NCI-H2196 treated with DMSO at 0.1 percent for 48 hours (cell line): ENCODE data around the gene MNAT1.
"Not testable (repeated sequence)": the region's sequence is repeated elsewhere in the genome, so short reads cannot be mapped to it uniquely, and the experiment has no call there.

ENCODE experiments used
- DNase-seq: peaks from one replicate; lab custom pipeline; 2025; ENCODE audit not compliant: unreplicated experiment; lab: John Stamatoyannopoulos, UW

Gene MNAT1

GRCh38 chr14:60736494-60736893, 1.9 kb downstream of the MNAT1 start:
- no peak for DNase-seq

DNA sequence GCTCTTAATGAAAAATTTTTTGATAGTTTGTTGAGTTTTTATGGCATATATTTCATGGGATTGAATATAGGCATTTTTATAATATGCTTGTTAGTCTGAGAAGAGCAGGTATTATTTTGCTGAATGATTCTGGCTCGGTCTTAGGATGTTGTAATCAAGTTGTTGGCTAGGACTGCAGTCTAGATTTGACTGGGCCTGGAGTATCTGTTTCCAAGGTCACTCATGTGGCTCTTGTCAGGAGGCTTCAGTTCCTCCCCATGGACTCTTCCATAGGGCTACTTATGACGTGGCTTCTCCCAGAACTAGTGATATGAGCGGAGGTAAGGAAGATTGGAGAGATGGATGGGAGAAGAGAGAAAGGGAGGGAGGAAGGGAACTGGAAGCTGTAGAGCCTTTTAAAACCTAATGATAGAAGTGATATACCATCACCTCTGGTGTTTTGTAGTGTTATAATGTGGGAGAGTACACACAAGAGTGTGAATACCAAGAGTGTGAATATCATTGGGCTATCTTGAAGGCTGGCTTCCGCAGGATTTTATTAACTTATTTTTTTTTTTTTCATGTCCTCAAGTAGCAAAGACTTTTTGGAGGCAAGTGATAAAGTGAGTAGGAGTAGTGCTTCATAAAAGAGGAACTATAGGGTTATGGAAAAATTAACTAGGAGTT, 4.4 kb downstream of the MNAT1 start:
- no peak for DNase-seq

- no peak for DNase-seq
Observed at GRCh38 chr14:60744566-60744965, 10.0 kb downstream of the MNAT1 start.

DNA sequence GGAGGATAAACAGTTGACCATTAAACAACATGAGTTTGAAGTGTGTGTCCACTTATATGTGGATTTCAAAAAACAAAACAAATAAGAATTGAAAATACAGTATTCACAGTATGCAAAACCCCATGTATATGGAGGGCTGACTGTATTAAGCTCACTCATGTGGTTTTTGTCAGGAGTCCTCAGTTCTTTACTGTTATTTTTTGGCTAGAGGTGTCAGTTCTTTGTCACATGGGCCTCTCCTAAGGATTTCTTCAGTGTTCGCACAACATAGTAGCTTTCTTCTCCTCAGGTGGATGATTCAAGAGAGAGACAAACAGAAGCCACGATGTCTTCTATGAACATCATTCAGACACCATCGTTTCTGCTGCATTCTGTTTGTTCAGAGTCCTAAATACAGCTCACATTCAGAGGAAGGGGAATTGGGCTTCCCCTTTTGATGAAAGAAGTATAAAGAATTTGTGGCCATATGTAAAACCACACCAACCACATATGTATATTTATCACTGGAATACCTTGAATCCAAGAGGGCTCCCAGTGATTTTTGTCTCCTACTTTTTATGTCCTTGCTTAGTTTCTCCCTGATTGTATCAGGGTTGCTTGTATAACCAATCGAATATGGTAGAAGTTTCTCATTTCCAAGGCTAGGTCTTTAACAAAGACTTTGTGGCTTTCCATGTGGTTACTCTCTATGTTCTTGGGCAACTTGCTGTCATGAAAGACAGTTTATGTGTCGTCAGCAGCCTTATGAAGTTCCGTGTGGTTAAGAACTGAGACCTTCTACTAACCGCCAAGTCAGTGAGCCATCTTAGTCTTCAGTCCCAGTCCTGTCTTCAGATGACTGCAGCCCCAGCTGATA, 18.9 kb downstream of the MNAT1 start:
- no peak for DNase-seq

DNA sequence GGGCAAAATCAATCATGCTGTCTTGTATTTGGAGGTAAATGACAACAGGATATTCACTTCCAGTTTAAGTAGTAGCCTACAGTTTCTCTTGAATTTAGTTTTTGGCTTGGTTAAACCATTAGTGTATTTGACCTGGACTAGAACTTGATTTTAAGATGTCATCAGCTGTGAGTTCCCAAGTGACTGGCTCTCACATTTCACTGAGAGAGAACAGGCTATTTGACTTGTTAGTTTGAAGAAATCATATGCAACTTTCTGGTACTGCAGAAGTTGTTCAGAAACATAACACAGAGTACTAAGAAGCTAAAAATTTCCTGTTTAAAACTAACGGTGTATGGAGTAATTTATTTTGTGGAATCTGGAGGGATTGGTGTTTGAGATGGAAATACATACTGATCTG, 22.3 kb downstream of the MNAT1 start:
- no peak for DNase-seq

GRCh38 chr14:60757567-60758002, 23.0 kb downstream of the MNAT1 start:
- DNase-seq: no peak

DNA sequence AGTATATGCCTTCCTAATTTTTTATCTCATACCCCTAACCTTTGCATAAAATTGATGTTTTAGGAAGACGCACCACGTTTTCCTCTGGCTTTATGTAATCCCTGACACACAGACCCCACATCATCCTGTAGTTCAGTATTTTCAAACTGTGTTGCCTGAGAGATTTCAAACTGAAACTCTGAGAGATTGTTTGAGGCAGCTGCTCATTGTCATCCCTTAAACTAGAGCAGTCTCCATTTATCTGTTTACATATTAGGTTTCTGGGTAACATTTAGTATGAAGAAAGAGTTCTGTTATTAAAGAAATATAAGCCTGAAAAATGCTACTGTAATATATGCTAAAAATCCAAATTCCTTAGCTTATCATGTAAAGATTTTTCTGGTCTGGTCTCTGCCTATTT, 24.3 kb downstream of the MNAT1 start:
- DNase-seq: no peak

DNA sequence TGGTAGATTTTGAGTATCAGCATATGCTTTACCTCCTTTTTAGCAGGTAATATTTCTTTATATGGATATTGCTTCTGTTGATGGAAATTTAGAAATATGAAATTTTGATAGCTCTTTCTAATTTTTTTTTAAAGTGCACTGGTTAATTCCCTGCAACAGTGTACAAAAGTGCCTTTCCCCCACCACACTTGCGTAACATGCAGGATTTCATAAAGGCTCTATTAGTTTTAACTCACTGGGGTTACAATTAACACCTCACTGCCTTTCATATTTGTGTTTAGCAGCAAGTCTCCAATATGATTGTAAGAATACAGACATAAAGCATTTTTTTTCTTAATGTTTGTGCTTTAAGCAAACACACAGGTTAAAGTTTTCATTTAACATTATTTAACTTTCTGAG, 25.6 kb downstream of the MNAT1 start:
- no peak for DNase-seq

- DNase-seq: peak; percentile 38
Observed at GRCh38 chr14:60760644-60761364, 26.2 kb downstream of the MNAT1 start.

DNA sequence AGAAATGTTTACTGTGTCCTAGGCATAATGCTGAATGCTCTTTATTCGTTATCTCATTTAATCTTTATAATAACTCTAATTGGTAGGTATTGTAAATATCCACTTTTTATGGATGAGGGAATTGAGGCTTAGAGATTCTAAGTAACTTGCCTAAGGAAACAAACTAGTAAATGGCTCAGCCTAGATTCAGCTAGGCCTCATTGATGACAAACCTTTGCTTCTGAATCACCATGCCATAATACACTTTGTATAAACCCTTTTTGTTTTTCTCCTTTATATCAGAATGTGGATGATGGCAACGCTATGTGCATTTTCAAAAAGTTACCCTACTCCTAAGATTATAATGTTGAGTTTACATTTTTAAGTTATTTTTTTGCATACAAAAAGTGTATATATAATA, 34.0 kb downstream of the MNAT1 start:
- DNase-seq: no peak

GRCh38 chr14:60771117-60771516, 36.6 kb downstream of the MNAT1 start:
- no peak for DNase-seq

DNA sequence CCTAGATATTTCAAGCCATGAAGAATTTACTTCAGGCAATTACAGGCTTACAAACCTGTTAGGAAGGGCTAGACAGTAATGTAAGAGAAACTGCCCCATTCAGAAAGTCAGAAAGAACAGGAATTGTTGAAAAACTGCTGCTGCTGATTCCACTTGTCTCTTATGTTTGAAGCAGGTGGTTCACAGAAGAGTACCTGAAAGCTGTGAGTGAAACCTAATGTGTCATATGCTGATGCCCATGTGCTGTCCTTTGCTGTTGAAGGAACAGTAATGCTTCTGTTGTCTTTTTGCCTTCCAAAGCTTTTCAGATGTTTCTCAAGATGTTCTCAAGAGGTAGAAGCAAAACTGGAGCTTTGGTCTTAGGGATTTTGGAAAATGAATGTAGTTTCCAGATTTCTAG, 39.0 kb downstream of the MNAT1 start:
- DNase-seq: no peak

DNA sequence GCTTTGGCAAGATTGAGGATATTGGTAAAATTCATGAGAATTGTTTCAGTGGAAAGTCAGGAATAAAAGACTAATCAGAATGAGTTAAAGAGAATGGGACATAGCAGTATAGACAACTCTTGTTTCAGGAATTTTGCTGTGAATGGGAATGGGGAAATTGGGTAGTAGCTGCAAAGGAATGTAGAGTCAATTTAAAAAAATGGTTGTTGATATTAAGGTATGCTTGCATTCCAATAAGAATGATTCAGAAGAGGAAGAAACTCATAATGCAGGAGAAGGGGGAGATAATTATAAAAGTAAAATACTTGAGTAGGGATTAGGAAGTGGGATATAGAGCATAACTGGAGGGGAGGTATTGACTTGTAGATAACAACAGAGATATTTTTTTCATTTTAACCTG, 40.7 kb downstream of the MNAT1 start:
- DNase-seq: no peak

GRCh38 chr14:60777856-60778578, 43.5 kb downstream of the MNAT1 start:
- DNase-seq: no peak

DNA sequence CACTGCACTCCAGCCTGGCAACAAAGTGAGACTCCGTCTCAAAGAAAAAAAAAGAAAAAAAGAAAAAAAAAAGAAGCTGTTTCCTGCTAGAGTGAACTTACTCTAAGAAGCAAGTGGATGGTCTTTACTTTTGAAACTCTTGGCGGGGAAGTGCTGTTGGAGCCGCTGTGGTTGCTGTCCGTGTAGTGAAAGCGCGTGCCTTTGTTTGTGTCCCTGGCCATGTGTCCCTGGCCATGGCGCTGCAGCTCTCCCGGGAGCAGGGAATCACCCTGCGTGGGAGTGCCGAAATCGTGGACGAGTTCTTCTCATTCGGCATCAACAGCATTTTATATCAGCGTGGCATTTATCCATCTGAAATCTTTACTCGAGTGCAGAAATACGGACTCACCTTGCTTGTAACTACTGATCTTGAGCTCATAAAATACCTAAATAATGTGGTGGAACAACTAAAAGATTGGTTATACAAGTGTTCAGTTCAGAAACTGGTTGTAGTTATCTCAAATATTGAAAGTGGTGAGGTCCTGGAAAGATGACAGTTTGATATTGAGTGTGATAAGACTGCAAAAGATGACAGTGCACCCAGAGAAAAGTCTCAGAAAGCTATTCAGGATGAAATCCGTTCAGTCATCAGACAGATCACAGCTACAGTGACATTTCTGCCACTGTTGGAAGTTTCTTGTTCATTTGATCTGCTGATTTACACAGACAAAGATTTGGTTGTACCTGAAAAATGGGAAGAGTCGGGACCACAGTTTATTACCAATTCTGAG, 45.4 kb downstream of the MNAT1 start:
- DNase-seq: not testable (repeated sequence)

GRCh38 chr14:60780558-60780957, 46.0 kb downstream of the MNAT1 start:
- DNase-seq: not testable (repeated sequence)

DNA sequence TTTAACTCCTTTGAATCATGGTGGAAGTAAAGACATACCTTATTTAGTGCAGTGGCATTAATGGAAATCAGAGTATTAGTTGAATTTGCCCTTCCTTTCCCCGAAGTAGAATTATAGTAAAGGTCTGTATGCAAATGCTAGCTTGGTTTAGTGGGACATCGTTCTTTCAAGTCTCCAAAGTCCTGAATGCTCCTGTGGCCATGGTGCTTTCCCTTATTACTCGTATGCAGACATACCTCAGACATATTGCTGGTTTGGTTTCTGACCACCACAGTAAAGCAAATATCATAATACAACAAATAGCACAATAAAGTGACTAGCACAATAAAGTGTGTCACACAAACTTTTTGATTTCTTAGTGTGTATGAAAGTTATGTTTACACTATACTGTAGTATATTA, 52.3 kb downstream of the MNAT1 start:
- no peak for DNase-seq

GRCh38 chr14:60789656-60790055, 55.1 kb downstream of the MNAT1 start:
- no peak for DNase-seq

DNA sequence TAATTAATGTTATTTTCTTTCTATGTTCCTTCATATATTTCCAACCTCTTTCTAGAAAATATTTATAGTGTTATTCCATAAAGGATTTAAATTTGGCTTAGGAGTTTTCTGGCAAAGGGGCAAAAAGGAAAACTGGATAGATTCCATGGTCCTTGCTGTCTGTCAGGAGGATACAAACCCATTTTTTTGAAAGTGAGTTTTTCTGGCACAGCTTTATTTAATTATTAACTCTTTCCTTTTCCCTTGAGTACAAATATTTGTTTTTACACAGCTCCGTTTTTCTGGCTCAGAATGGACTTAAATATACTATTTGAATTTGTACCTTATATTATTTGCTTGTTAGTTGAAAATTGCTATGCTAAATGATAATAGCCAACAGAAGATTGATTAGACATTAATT, 56.3 kb downstream of the MNAT1 start:
- DNase-seq: no peak

GRCh38 chr14:60796434-60796833, 61.9 kb downstream of the MNAT1 start:
- no peak for DNase-seq
